KBM-7 (cell line): ENCODE data around the gene C1orf35.
"Not testable (repeated sequence)": the region's sequence is repeated elsewhere in the genome, so short reads cannot be mapped to it uniquely, and the experiment has no call there.

Source experiments
- DNase-seq: peaks from one replicate; pipeline ENCODE4 v3.0.0-alpha.2; 2015
- in situ Hi-C: fragments of 300-500 bp; cut with MboI; formaldehyde crosslinking; loops from 2 replicates; pipeline ENCODE4 v1.14.3; 2020; ENCODE audit warnings: low sequenced_read_pairs, low pct_unique_long_range_greater_than_20kb, mixed read lengths

Gene C1orf35

GRCh38 chr1:228112617-228113016 is 9.5 kb upstream of the C1orf35 start:
- in situ Hi-C loops: no loop called here
- no peak for DNase-seq

- no peak for DNase-seq
- in situ Hi-C loops: no loop called here
Measured at GRCh38 chr1:228112167-228112566, 9.0 kb upstream of the C1orf35 start.

GRCh38 chr1:228111315-228111714 is 8.2 kb upstream of the C1orf35 start:
- in situ Hi-C loops, DNase-seq: not testable (repeated sequence)

- in situ Hi-C loops: no loop called here
- DNase-seq: no peak
Measured at GRCh38 chr1:228110556-228110955, 7.4 kb upstream of the C1orf35 start.

GRCh38 chr1:228109962-228110488 is 6.9 kb upstream of the C1orf35 start:
- in situ Hi-C loops: no loop called here
- DNase-seq: no peak

GRCh38 chr1:228109073-228109961 is 6.2 kb upstream of the C1orf35 start, which contains the start of gene MRPL55:
TSS of gene MRPL55 (minus strand) at chr1:228109299. CDS start at chr1:228108260, 1,039 bp downstream.
- in situ Hi-C loops: no loop called here

GRCh38 chr1:228108742-228109072 is 5.6 kb upstream of the C1orf35 start:
- in situ Hi-C loops: no loop called here
- DNase-seq: no peak

More at GRCh38 chr1:228109073-228109961, 6.2 kb upstream of the C1orf35 start, which contains the start of gene MRPL55:
- DNase-seq: peak; percentile 95

GRCh38 chr1:228108055-228108690 is 5.0 kb upstream of the C1orf35 start:
- peak; percentile 39 for DNase-seq
- in situ Hi-C loops: no loop called here

- in situ Hi-C loops: no loop called here
Measured at GRCh38 chr1:228107636-228108035, 4.5 kb upstream of the C1orf35 start.

GRCh38 chr1:228106800-228107054 is 3.6 kb upstream of the C1orf35 start:
- in situ Hi-C loops: no loop called here
- no peak for DNase-seq

More at GRCh38 chr1:228107636-228108035, 4.5 kb upstream of the C1orf35 start:
- no peak for DNase-seq

- in situ Hi-C loops: no loop called here
- DNase-seq: no peak
Measured at GRCh38 chr1:228105996-228106799, 3.1 kb upstream of the C1orf35 start.

GRCh38 chr1:228105270-228105995 is 2.3 kb upstream of the C1orf35 start:
- in situ Hi-C loops: no loop called here
- no peak for DNase-seq

GRCh38 chr1:228104526-228105269 is 1.6 kb upstream of the C1orf35 start:
- in situ Hi-C loops: no loop called here
- no peak for DNase-seq

- in situ Hi-C loops: no loop called here
Measured at GRCh38 chr1:228101994-228102790, 933 bp downstream of the C1orf35 start.

GRCh38 chr1:228101614-228101993 is 1.5 kb downstream of the C1orf35 start:
- no peak for DNase-seq
- in situ Hi-C loops: no loop called here

More at GRCh38 chr1:228101994-228102790, 933 bp downstream of the C1orf35 start:
- peak; percentile 65 for DNase-seq

GRCh38 chr1:228100822-228101613 is 2.1 kb downstream of the C1orf35 start:
- peak; percentile 21 for DNase-seq
- in situ Hi-C loops: no loop called here

- in situ Hi-C loops: no loop called here
- no peak for DNase-seq
Measured at GRCh38 chr1:228099331-228099732, 3.8 kb downstream of the C1orf35 start.
